Heart left ventricle (tissue), 13 donors: ENCODE data around the gene TRUB1.

Experiments used
- POLR2A ChIP-seq, 2 donors: fragments of 450-650 bp; IDR thresholded peaks; one replicate each; pipeline ENCODE4 v1.6.1; 2017; ENCODE audit warnings: antibody characterized with exemption in 2 of 2, mild to moderate bottlenecking in 2 of 2, moderate library complexity in 2 of 2
- TF ChIP-seq, protein P1 (sequence below), 12 donors: fragments of 200-600 bp; sonication (generic) in 4 of 12; IDR thresholded peaks; one replicate each; pipeline versions ENCODE4 v1.5.0 to v1.8.0; 2018 to 2022; ENCODE audit warnings: antibody characterized with exemption in 12 of 12, mild to moderate bottlenecking in 5 of 12
- donor health status: ischemic (EF 13 %, LVEDD 7.1; RV severe dilation, severe dysfunction).
- donor health status: DM: no; HTN: yes; CAD: no.
- donor health status: DM: no; HTN: no; CAD: no.
- donor health status: ischemic (EF 25% LVEDD 6.9; RV normal size, moderate dysfunction).
- donor health status: ischemic (EF 25% LVEDD 5.7; RV mildly dilated, moderate dysfunction).
- donor health status: ischemic (EF 35%, LVEDD 5.7; RV mildly dilated, moderate dysfunction).
- donor health status: nonischemic (EF 11% LVEDD 7.7; RV severe dilation, severe dysfunction).
- donor health status: DM: yes; HTN: yes; CAD: no.
- donor health status: PGD.
- donor health status: ischemic (EF 29% LVEDD 5.4; RV normal size, mild dysfunction).
- donor health status: nonischemic (EF 23%, LVEDD 6.1; RV moderate dilation, normal function).

DNA sequence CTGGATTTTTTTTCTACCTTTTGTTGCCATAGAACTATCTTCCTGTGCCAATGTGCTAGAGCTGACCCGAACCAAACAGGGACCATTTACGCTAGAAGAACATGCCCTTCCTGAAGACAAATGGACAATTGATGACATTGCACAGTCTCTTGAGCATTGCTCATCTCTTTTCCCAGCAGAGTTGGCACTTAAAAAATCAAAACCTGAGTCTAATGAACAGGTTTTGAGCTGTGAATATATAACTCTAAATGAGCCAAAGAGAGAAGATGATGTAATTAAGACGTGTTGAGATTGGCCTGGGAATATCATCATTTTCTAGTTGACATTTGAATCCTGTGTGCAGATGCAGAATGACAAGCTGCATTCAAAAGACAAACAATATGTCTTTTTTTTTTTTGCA is 37.1 kb downstream of the TRUB1 start:
- TF ChIP-seq, protein P1, sequence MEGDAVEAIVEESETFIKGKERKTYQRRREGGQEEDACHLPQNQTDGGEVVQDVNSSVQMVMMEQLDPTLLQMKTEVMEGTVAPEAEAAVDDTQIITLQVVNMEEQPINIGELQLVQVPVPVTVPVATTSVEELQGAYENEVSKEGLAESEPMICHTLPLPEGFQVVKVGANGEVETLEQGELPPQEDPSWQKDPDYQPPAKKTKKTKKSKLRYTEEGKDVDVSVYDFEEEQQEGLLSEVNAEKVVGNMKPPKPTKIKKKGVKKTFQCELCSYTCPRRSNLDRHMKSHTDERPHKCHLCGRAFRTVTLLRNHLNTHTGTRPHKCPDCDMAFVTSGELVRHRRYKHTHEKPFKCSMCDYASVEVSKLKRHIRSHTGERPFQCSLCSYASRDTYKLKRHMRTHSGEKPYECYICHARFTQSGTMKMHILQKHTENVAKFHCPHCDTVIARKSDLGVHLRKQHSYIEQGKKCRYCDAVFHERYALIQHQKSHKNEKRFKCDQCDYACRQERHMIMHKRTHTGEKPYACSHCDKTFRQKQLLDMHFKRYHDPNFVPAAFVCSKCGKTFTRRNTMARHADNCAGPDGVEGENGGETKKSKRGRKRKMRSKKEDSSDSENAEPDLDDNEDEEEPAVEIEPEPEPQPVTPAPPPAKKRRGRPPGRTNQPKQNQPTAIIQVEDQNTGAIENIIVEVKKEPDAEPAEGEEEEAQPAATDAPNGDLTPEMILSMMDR (IDR thresholded peaks at IDR 0.05): no peak
- TF ChIP-seq POLR2A (IDR thresholded peaks at IDR 0.05): no peak
